ENCODE results near the gene GTF2F2. TPM values are rescaled to one million over a fixed set of nuclear protein-coding genes. Genes with fewer than 3 reads are reported as not detected.
"Not testable (repeated sequence)": the region's sequence is repeated elsewhere in the genome, so short reads cannot be mapped to it uniquely, and the experiment has no call there.

The GTF2F2 gene
- polyA plus RNA-seq, 2 of the 4 experiments (the other 2 are of a cell fraction) = 21.0 to 30.0 TPM

DNA sequence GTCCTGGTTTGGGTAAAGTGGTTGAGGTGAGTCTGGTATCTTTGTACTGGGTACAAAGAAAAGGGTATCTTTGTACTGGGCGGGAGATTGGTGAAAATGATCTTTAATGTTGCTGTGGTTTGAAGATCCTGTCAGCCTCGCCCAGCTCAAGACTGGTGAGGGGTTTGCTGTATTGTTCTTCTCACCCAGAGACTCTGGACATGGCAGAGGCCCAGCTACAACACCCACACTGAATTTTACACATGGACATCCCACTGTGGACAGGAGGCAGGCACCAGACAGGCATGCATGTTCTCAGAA, 177.8 kb downstream of the GTF2F2 start (continued):
- TF ChIP-seq RNF2 (IDR thresholded peaks at IDR 0.05; ENCODE audit: borderline replicate concordance, low read depth) (no peak), TP53 (CRISPR knock-in tag; IDR thresholded peaks at IDR 0.05) (no peak), POLR2A (IDR thresholded peaks at IDR 0.05; ENCODE audit: low read length) (no peak), ZFP36 (IDR thresholded peaks at IDR 0.05; ENCODE audit: borderline replicate concordance, partially characterized antibody) (no peak), CEBPB (IDR thresholded peaks at IDR 0.05) (no peak)
- TF ChIP-seq, protein P1, sequence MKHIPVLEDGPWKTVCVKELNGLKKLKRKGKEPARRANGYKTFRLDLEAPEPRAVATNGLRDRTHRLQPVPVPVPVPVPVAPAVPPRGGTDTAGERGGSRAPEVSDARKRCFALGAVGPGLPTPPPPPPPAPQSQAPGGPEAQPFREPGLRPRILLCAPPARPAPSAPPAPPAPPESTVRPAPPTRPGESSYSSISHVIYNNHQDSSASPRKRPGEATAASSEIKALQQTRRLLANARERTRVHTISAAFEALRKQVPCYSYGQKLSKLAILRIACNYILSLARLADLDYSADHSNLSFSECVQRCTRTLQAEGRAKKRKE (CRISPR knock-in tag; IDR thresholded peaks at IDR 0.05; ENCODE audit: low read depth) = no peak
- TF ChIP-seq, protein P2, sequence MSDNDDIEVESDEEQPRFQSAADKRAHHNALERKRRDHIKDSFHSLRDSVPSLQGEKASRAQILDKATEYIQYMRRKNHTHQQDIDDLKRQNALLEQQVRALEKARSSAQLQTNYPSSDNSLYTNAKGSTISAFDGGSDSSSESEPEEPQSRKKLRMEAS (IDR thresholded peaks at IDR 0.05) = no peak
- TF ChIP-seq, protein P3, sequence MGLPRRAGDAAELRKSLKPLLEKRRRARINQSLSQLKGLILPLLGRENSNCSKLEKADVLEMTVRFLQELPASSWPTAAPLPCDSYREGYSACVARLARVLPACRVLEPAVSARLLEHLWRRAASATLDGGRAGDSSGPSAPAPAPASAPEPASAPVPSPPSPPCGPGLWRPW (IDR thresholded peaks at IDR 0.05) = no peak

GRCh38 chr13:45298550-45298949, 178.2 kb downstream of the GTF2F2 start:
- WGBS (ENCODE audit: missing lambda C conversion rate) = 85% methylated on average over 3 of the region's 3 CpGs
- H3K4me3 ChIP-seq; POLR2A ChIA-PET; FAIRE-seq; DNase-seq (ENCODE audit: low read depth in 1 of 2, low spot score in 1 of 2); H3K4me1 ChIP-seq; H3K27ac ChIP-seq; H3K9me3 ChIP-seq; H3K4me2 ChIP-seq; ATAC-seq: not testable (repeated sequence)
- CTCF ChIA-PET = interaction anchor here (0.9 to 3.9 kb wide), 3 partner anchors 10 to 251 kb away, joined by 4 to 33 read pairs (median 13); no protein-coding TSS in a partner anchor

DNA sequence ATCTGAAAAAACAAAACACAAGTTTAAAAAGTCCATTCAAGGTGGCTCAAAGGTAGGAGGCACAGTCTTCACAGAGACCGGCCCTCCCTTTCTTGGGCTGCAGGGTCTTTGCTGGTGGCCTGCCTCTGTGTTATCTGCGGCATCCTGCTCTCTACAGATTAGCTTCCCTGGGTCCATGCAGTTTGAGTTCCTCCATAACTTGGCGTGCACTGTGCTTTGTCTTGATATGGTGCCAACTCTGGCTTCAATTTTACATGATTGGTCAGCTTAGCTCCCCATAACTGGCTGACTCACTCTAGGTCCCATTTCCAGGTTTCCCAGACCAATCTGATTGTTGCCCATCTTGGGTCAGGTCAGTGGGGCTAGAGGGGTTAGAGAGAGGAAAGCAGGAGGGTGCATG, 178.9 kb downstream of the GTF2F2 start:
- ATAC-seq (0 out of 6 replicates have a peak, but pooled peaks of 1 of the 2 experiments have one; percentile 24), FAIRE-seq (no peak), DNase-seq (ENCODE audit: low read depth in 1 of 2, low spot score in 1 of 2) (no peak)
- H3K4me1 ChIP-seq = no peaks in the 10 kb centered on the region
- no peaks in the 10 kb centered on the region for H3K9me3 ChIP-seq
- CTCF ChIA-PET = interaction anchor here (1.6 to 3.9 kb wide), 3 partner anchors 10 to 252 kb away, joined by 5 to 33 read pairs (median 13); no protein-coding TSS in a partner anchor
- H3K27ac ChIP-seq = no peak overlapping the region
- no peak overlapping the region for H3K4me3 ChIP-seq
- TF ChIP-seq MYC (IDR thresholded peaks at IDR 0.05; ENCODE audit: borderline replicate concordance, low read length) (no peak), CEBPB (IDR thresholded peaks at IDR 0.05) (no peak), SMC3 (IDR thresholded peaks at IDR 0.05) (no peak), JUNB (IDR thresholded peaks at IDR 0.05) (no peak), MAFK (IDR thresholded peaks at IDR 0.05; ENCODE audit: partially characterized antibody) (no peak), HDAC2 (IDR thresholded peaks at IDR 0.05) (no peak), ZNF302 (CRISPR knock-in tag; IDR thresholded peaks at IDR 0.05) (no peak), PHF8 (IDR thresholded peaks at IDR 0.05; ENCODE audit: borderline replicate concordance, low read depth) (no peak)
- TF ChIP-seq, protein P4, sequence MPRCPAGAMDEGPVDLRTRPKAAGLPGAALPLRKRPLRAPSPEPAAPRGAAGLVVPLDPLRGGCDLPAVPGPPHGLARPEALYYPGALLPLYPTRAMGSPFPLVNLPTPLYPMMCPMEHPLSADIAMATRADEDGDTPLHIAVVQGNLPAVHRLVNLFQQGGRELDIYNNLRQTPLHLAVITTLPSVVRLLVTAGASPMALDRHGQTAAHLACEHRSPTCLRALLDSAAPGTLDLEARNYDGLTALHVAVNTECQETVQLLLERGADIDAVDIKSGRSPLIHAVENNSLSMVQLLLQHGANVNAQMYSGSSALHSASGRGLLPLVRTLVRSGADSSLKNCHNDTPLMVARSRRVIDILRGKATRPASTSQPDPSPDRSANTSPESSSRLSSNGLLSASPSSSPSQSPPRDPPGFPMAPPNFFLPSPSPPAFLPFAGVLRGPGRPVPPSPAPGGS (IDR thresholded peaks at IDR 0.05) = no peak
- TF ChIP-seq, protein P5, sequence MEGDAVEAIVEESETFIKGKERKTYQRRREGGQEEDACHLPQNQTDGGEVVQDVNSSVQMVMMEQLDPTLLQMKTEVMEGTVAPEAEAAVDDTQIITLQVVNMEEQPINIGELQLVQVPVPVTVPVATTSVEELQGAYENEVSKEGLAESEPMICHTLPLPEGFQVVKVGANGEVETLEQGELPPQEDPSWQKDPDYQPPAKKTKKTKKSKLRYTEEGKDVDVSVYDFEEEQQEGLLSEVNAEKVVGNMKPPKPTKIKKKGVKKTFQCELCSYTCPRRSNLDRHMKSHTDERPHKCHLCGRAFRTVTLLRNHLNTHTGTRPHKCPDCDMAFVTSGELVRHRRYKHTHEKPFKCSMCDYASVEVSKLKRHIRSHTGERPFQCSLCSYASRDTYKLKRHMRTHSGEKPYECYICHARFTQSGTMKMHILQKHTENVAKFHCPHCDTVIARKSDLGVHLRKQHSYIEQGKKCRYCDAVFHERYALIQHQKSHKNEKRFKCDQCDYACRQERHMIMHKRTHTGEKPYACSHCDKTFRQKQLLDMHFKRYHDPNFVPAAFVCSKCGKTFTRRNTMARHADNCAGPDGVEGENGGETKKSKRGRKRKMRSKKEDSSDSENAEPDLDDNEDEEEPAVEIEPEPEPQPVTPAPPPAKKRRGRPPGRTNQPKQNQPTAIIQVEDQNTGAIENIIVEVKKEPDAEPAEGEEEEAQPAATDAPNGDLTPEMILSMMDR (IDR thresholded peaks at IDR 0.05) = no peak
- H3K4me2 ChIP-seq = no peak overlapping the region
- POLR2A ChIA-PET = interaction anchor here (0.6 kb wide), 1 partner anchor 284 kb away, joined by 3 read pairs; no protein-coding TSS in a partner anchor
- WGBS (ENCODE audit: missing lambda C conversion rate) = 93% methylated on average over 3 of the region's 3 CpGs

All from A549 (cell line).